GM19099 (cell line): Measurements from ENCODE around the gene HOXA7.

Source experiments
- POLR2A ChIP-seq: IDR thresholded peaks from 3 replicates; pipeline ENCODE4 v1.6.1; 2011; ENCODE audit warnings: low read depth; ENCODE audit not compliant: insufficient read length; ENCODE audit errors: extremely low read depth

Gene HOXA7

GRCh38 chr7:27156916-27157701, 634 bp upstream of the HOXA7 start:
- no peak for TF ChIP-seq POLR2A

GRCh38 chr7:27155816-27156507, 513 bp downstream of the HOXA7 start:
- no peak for TF ChIP-seq POLR2A

- TF ChIP-seq POLR2A: no peak
These were observed 1.3 kb downstream of the HOXA7 start for GRCh38 chr7:27154901-27155815.

- TF ChIP-seq POLR2A: no peak
These were observed 2.1 kb downstream of the HOXA7 start for GRCh38 chr7:27154369-27154768.

GRCh38 chr7:27153526-27153925, 2.9 kb downstream of the HOXA7 start:
- TF ChIP-seq POLR2A: no peak

GRCh38 chr7:27152816-27153442, 3.5 kb downstream of the HOXA7 start:
- TF ChIP-seq POLR2A: no peak

GRCh38 chr7:27151931-27152815, 4.3 kb downstream of the HOXA7 start, which contains the start of gene HOXA3:
Gene HOXA3, minus strand, starts transcription at chr7:27152583. Its CDS starts 41,943 bp downstream, at chr7:27110640.
- no peak for TF ChIP-seq POLR2A

- TF ChIP-seq POLR2A: no peak
These were observed 5.0 kb downstream of the HOXA7 start for GRCh38 chr7:27151341-27151930.

GRCh38 chr7:27150568-27151340, 5.7 kb downstream of the HOXA7 start:
- no peak for TF ChIP-seq POLR2A

GRCh38 chr7:27149842-27150567, 6.5 kb downstream of the HOXA7 start:
- no peak for TF ChIP-seq POLR2A

GRCh38 chr7:27148756-27149641, 7.5 kb downstream of the HOXA7 start:
- TF ChIP-seq POLR2A: no peak
